ENCODE measurements around the gene RFTN2. TPM values are rescaled to one million over a fixed set of nuclear protein-coding genes. Genes with fewer than 3 reads are reported as not detected.
"Not testable (repeated sequence)": the region's sequence is repeated elsewhere in the genome, so short reads cannot be mapped to it uniquely, and the experiment has no call there.

RFTN2 gene
- total RNA-seq, 2 donors from 2014 or later, result 0.55 TPM

GRCh38 chr2:197695971-197696370, 20.6 kb upstream of the RFTN2 start:
- H3K4me1 ChIP-seq (ENCODE audit: control insufficient read depth, insufficient read depth, low read length); DNase-seq; H3K4me1 Mint-ChIP-seq; H3K4me3 Mint-ChIP-seq; H3K27me3 Mint-ChIP-seq (ENCODE audit: insufficient read depth); H3K36me3 ChIP-seq (ENCODE audit: control insufficient read depth, insufficient read depth, low read length); H3K27ac ChIP-seq (ENCODE audit: low read depth, low read length); H3K4me3 ChIP-seq (ENCODE audit: low read length); H3K27me3 ChIP-seq (ENCODE audit: control insufficient read depth, insufficient read depth, low read length, poor library complexity, severe bottlenecking); H3K9ac ChIP-seq (ENCODE audit: extremely low read depth, low read length, poor library complexity, severe bottlenecking); H3K27ac Mint-ChIP-seq; H3K9me3 ChIP-seq (ENCODE audit: control insufficient read depth, low read length): not testable (repeated sequence)
- Mint-ChIP-seq H3K9me3 (peaks cover 36% of the 10 kb centered on the region), H3K36me3 (ENCODE audit: low read depth) (peaks cover 19% of the 10 kb centered on the region)
- WGBS, 2 experiments (ENCODE audit: insufficient coverage in 1 of 2, insufficient read length in 1 of 2), result 97% methylated on average over 5 of the region's 30 CpGs; no CpG with 5 or more reads in 1 of the 2 experiments

GRCh38 chr2:197695206-197695605, 19.8 kb upstream of the RFTN2 start:
- H3K27me3 Mint-ChIP-seq (ENCODE audit: insufficient read depth); H3K4me1 ChIP-seq (ENCODE audit: control insufficient read depth, insufficient read depth, low read length); H3K9me3 ChIP-seq (ENCODE audit: control insufficient read depth, low read length); H3K4me3 Mint-ChIP-seq; H3K9ac ChIP-seq (ENCODE audit: extremely low read depth, low read length, poor library complexity, severe bottlenecking); DNase-seq; H3K4me1 Mint-ChIP-seq; H3K27ac Mint-ChIP-seq; H3K27me3 ChIP-seq (ENCODE audit: control insufficient read depth, insufficient read depth, low read length, poor library complexity, severe bottlenecking); H3K4me3 ChIP-seq (ENCODE audit: low read length); H3K36me3 ChIP-seq (ENCODE audit: control insufficient read depth, insufficient read depth, low read length); H3K27ac ChIP-seq (ENCODE audit: low read depth, low read length): not testable (repeated sequence)
- Mint-ChIP-seq H3K9me3 (peaks cover 37% of the 10 kb centered on the region), H3K36me3 (ENCODE audit: low read depth) (peaks cover 19% of the 10 kb centered on the region)
- WGBS, 2 experiments (ENCODE audit: insufficient coverage in 1 of 2, insufficient read length in 1 of 2), result 85 to 100% methylated on average over 2 to 4 of the region's 6 CpGs

- peaks cover 16% of the 10 kb centered on the region for H3K4me1 Mint-ChIP-seq
- no peak for DNase-seq
- no peak overlapping the region for H3K4me3 Mint-ChIP-seq
- Histone ChIP-seq H3K27ac (ENCODE audit: low read depth, low read length) (no peak overlapping the region), H3K9ac (ENCODE audit: extremely low read depth, low read length, poor library complexity, severe bottlenecking) (no peak overlapping the region), H3K36me3 (ENCODE audit: control insufficient read depth, insufficient read depth, low read length) (no peaks in the 10 kb centered on the region), H3K4me1 (ENCODE audit: control insufficient read depth, insufficient read depth, low read length) (no peaks in the 10 kb centered on the region), H3K9me3 (ENCODE audit: control insufficient read depth, low read length) (no peaks in the 10 kb centered on the region), H3K4me3 (ENCODE audit: low read length) (no peak overlapping the region), H3K27me3 (ENCODE audit: control insufficient read depth, insufficient read depth, low read length, poor library complexity, severe bottlenecking) (no peaks in the 10 kb centered on the region)
- no peaks in the 10 kb centered on the region for H3K27me3 Mint-ChIP-seq (ENCODE audit: insufficient read depth)
- 50 to 86% methylated on average over 1 to 2 of the region's 2 CpGs for WGBS, 2 experiments (ENCODE audit: insufficient coverage in 1 of 2, insufficient read length in 1 of 2)
- H3K27ac Mint-ChIP-seq, result no peak overlapping the region
- no peaks in the 10 kb centered on the region for H3K9me3 Mint-ChIP-seq
- no peaks in the 10 kb centered on the region for H3K36me3 Mint-ChIP-seq (ENCODE audit: low read depth)
- no peak for TF ChIP-seq CTCF (conservative IDR thresholded peaks at IDR 0.05)
These were observed 2.1 kb upstream of the RFTN2 start for GRCh38 chr2:197677483-197677882.

- no peak for TF ChIP-seq CTCF (conservative IDR thresholded peaks at IDR 0.05)
- Mint-ChIP-seq H3K27me3 (ENCODE audit: insufficient read depth) (no peaks in the 10 kb centered on the region), H3K4me1 (peaks cover 16% of the 10 kb centered on the region), H3K27ac (no peak overlapping the region), H3K9me3 (no peaks in the 10 kb centered on the region), H3K36me3 (ENCODE audit: low read depth) (no peaks in the 10 kb centered on the region), H3K4me3 (no peak overlapping the region)
- no peaks in the 10 kb centered on the region for H3K9me3 ChIP-seq (ENCODE audit: control insufficient read depth, low read length)
- no peak overlapping the region for H3K9ac ChIP-seq (ENCODE audit: extremely low read depth, low read length, poor library complexity, severe bottlenecking)
- DNase-seq, result no peak
- H3K4me1 ChIP-seq (ENCODE audit: control insufficient read depth, insufficient read depth, low read length), result no peaks in the 10 kb centered on the region
- WGBS, 2 experiments (ENCODE audit: insufficient coverage in 1 of 2, insufficient read length in 1 of 2), result 88 to 100% methylated on average over 1 of the region's 3 CpGs
- no peaks in the 10 kb centered on the region for H3K27me3 ChIP-seq (ENCODE audit: control insufficient read depth, insufficient read depth, low read length, poor library complexity, severe bottlenecking)
- no peaks in the 10 kb centered on the region for H3K36me3 ChIP-seq (ENCODE audit: control insufficient read depth, insufficient read depth, low read length)
- H3K4me3 ChIP-seq (ENCODE audit: low read length), result no peak overlapping the region
- H3K27ac ChIP-seq (ENCODE audit: low read depth, low read length), result no peak overlapping the region
These were observed 1.7 kb upstream of the RFTN2 start for GRCh38 chr2:197677056-197677455.

All from endodermal cell (in vitro differentiated cells).